ENCODE results near the gene PDIA5. TPM values are rescaled to one million over a fixed set of nuclear protein-coding genes. Genes with fewer than 3 reads are reported as not detected.

The PDIA5 gene
- total and polyA plus RNA-seq, 7 donors, result 4.2 to 23.0 (median 13.9) TPM

- intact Hi-C loops (cut with DNase I), result no loop called here
- no peaks in the 10 kb centered on the region for H3K27me3 ChIP-seq
- no peak for DNase-seq
- 90 to 92% methylated on average over 2 of the region's 2 CpGs for WGBS, 2 donors
- H3K27ac ChIP-seq, result no peak overlapping the region
- H3K4me1 ChIP-seq, result no peaks in the 10 kb centered on the region
- no peaks in the 10 kb centered on the region for H3K36me3 ChIP-seq
- no peak overlapping the region for H3K4me3 ChIP-seq
- no peak for TF ChIP-seq CTCF (IDR thresholded peaks at IDR 0.05)
- H3K9me3 ChIP-seq, result no peaks in the 10 kb centered on the region
Observed at GRCh38 chr3:123050666-123051065, 16.2 kb upstream of the PDIA5 start.

GRCh38 chr3:123053107-123053506 lies 13.7 kb upstream of the PDIA5 start:
- WGBS, 2 donors, result 71 to 82% methylated on average over 2 of the region's 2 CpGs

GRCh38 chr3:123054109-123054778 lies 12.6 kb upstream of the PDIA5 start:
- TF ChIP-seq EP300 (IDR thresholded peaks at IDR 0.05) (no peak), CTCF (IDR thresholded peaks at IDR 0.05) (no peak), POLR2AphosphoS5 (IDR thresholded peaks at IDR 0.05) (no peak), POLR2A (IDR thresholded peaks at IDR 0.05) (no peak)
- Histone ChIP-seq H3K4me1 (no peaks in the 10 kb centered on the region), H3K36me3 (no peaks in the 10 kb centered on the region), H3K4me3 (no peak overlapping the region), H3K27me3 (no peaks in the 10 kb centered on the region), H3K9me3 (no peaks in the 10 kb centered on the region), H3K27ac (no peak overlapping the region)
- 68 to 77% methylated on average over 5 of the region's 5 CpGs for WGBS, 2 donors
- no peak for DNase-seq
- intact Hi-C loops (cut with DNase I), result no loop called here

More at GRCh38 chr3:123053107-123053506, 13.7 kb upstream of the PDIA5 start:
- DNase-seq, result no peak
- H3K36me3 ChIP-seq, result no peaks in the 10 kb centered on the region
- no peaks in the 10 kb centered on the region for H3K9me3 ChIP-seq
- no peaks in the 10 kb centered on the region for H3K4me1 ChIP-seq
- no peak overlapping the region for H3K27ac ChIP-seq
- H3K4me3 ChIP-seq, result no peak overlapping the region
- TF ChIP-seq POLR2AphosphoS5 (IDR thresholded peaks at IDR 0.05), result no peak
- TF ChIP-seq CTCF (IDR thresholded peaks at IDR 0.05), result no peak
- no peak for TF ChIP-seq POLR2A (IDR thresholded peaks at IDR 0.05)
- no peak for TF ChIP-seq EP300 (IDR thresholded peaks at IDR 0.05)
- intact Hi-C loops (cut with DNase I), result no loop called here
- no peaks in the 10 kb centered on the region for H3K27me3 ChIP-seq

- intact Hi-C loops (cut with DNase I), result no loop called here
- no peaks in the 10 kb centered on the region for H3K27me3 ChIP-seq
- H3K9me3 ChIP-seq, result no peaks in the 10 kb centered on the region
- no peaks in the 10 kb centered on the region for H3K36me3 ChIP-seq
- H3K27ac ChIP-seq, result no peak overlapping the region
- no peak for DNase-seq
- WGBS, 2 donors, result 84 to 89% methylated on average over 4 of the region's 4 CpGs
- H3K4me3 ChIP-seq, result no peak overlapping the region
- no peaks in the 10 kb centered on the region for H3K4me1 ChIP-seq
- TF ChIP-seq EP300 (IDR thresholded peaks at IDR 0.05), result no peak
- TF ChIP-seq CTCF (IDR thresholded peaks at IDR 0.05), result no peak
- TF ChIP-seq POLR2AphosphoS5 (IDR thresholded peaks at IDR 0.05), result no peak
- TF ChIP-seq POLR2A (IDR thresholded peaks at IDR 0.05), result no peak
Observed at GRCh38 chr3:123054931-123055330, 11.9 kb upstream of the PDIA5 start.

GRCh38 chr3:123055352-123055751 lies 11.5 kb upstream of the PDIA5 start:
- intact Hi-C loops (cut with DNase I), result no loop called here
- H3K9me3 ChIP-seq, result no peaks in the 10 kb centered on the region
- TF ChIP-seq POLR2A (IDR thresholded peaks at IDR 0.05) (no peak), POLR2AphosphoS5 (IDR thresholded peaks at IDR 0.05) (no peak), CTCF (IDR thresholded peaks at IDR 0.05) (no peak), EP300 (IDR thresholded peaks at IDR 0.05) (no peak)

More at GRCh38 chr3:123055352-123055751, 11.5 kb upstream of the PDIA5 start:
- Histone ChIP-seq H3K4me1 (no peaks in the 10 kb centered on the region), H3K27ac (no peak overlapping the region), H3K36me3 (no peaks in the 10 kb centered on the region), H3K4me3 (no peak overlapping the region), H3K27me3 (no peaks in the 10 kb centered on the region)
- 80 to 83% methylated on average over 5 of the region's 5 CpGs for WGBS, 2 donors
- no peak for DNase-seq

All from sigmoid colon (tissue), 7 donors.